Epidermal melanocyte (primary cell): Measurements from ENCODE around the gene ASB6.

Experiments used
- DNase-seq: peaks from one replicate; pipeline ENCODE4 v3.0.0; 2011; ENCODE audit warnings: low spot score; ENCODE audit not compliant: insufficient read length

Gene ASB6

GRCh38 chr9:129641750-129642585 lies at the start of gene ASB6:
ASB6 (minus strand) TSS chr9:129642151; CDS start chr9:129641999, 152 bp downstream.
- peak; percentile 99 for DNase-seq

- no peak for DNase-seq
Observed at GRCh38 chr9:129688285-129689043, 46.5 kb upstream of the ASB6 start.

GRCh38 chr9:129687391-129687790 lies 45.4 kb upstream of the ASB6 start:
- DNase-seq: no peak

- no peak for DNase-seq
Observed at GRCh38 chr9:129686736-129687135, 44.8 kb upstream of the ASB6 start.

GRCh38 chr9:129685933-129686259 lies 43.9 kb upstream of the ASB6 start:
- DNase-seq: no peak

- no peak for DNase-seq
Observed at GRCh38 chr9:129685220-129685932, 43.4 kb upstream of the ASB6 start.

GRCh38 chr9:129682381-129682780 lies 40.4 kb upstream of the ASB6 start:
- no peak for DNase-seq

GRCh38 chr9:129681924-129682323 lies 40.0 kb upstream of the ASB6 start:
- no peak for DNase-seq

GRCh38 chr9:129679537-129679936 lies 37.6 kb upstream of the ASB6 start:
- no peak for DNase-seq

GRCh38 chr9:129678844-129679243 lies 36.9 kb upstream of the ASB6 start:
- no peak for DNase-seq

- DNase-seq: no peak
Observed at GRCh38 chr9:129677456-129677855, 35.5 kb upstream of the ASB6 start.

- no peak for DNase-seq
Observed at GRCh38 chr9:129676975-129677374, 35.0 kb upstream of the ASB6 start.

GRCh38 chr9:129676287-129676686 lies 34.3 kb upstream of the ASB6 start:
- no peak for DNase-seq

GRCh38 chr9:129675620-129676019 lies 33.7 kb upstream of the ASB6 start:
- no peak for DNase-seq

- no peak for DNase-seq
Observed at GRCh38 chr9:129674229-129674628, 32.3 kb upstream of the ASB6 start.

- no peak for DNase-seq
Observed at GRCh38 chr9:129673602-129674001, 31.7 kb upstream of the ASB6 start.

- no peak for DNase-seq
Observed at GRCh38 chr9:129672702-129673101, 30.8 kb upstream of the ASB6 start.

- DNase-seq: no peak
Observed at GRCh38 chr9:129671519-129671918, 29.6 kb upstream of the ASB6 start.

GRCh38 chr9:129671065-129671464 lies 29.1 kb upstream of the ASB6 start:
- DNase-seq: no peak

- DNase-seq: no peak
Observed at GRCh38 chr9:129669946-129670345, 28.0 kb upstream of the ASB6 start.

GRCh38 chr9:129669141-129669718 lies 27.3 kb upstream of the ASB6 start:
- peak; percentile 65 for DNase-seq

- DNase-seq: no peak
Observed at GRCh38 chr9:129667850-129668249, 25.9 kb upstream of the ASB6 start.
